GM21737 (cell line): ENCODE results near the gene OARD1.
"Not testable (repeated sequence)": the region's sequence is repeated elsewhere in the genome, so short reads cannot be mapped to it uniquely, and the experiment has no call there.

Experiments
- ATAC-seq: cut with Tn5 transposase; IDR thresholded peaks from one replicate; pipeline ENCODE4 v1.9.1; 2021; ENCODE audit warnings: mild to moderate bottlenecking, moderate library complexity; ENCODE audit not compliant: unreplicated experiment

The OARD1 gene, protein sequence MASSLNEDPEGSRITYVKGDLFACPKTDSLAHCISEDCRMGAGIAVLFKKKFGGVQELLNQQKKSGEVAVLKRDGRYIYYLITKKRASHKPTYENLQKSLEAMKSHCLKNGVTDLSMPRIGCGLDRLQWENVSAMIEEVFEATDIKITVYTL

GRCh38 chr6:41071923-41072835 is at the start of gene OARD1:
Gene OARD1 (minus strand): TSS chr6:41072356. CDS start chr6:41071634, 722 bp downstream.
- peak; percentile 63 for ATAC-seq

GRCh38 chr6:41120058-41120457 is 47.9 kb upstream of the OARD1 start:
- no peak for ATAC-seq

DNA sequence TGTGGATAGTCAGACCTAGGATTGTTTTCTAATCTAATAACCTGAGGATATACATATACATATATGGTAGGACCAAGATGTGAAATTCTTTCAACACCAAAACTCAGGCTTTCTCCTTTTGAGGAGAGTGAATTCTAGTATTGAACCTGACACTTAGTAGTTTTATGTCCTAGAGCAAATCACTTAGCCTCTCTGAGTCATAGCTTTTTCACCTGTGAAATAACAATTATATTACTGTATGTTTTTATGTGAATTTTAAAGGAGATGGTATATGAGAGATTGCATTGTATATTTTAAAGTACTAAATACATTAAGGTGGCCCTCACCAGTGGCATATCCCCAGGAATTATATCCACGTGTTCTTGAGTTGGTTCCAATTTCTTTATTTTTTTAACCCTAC is 47.4 kb upstream of the OARD1 start:
- no peak for ATAC-seq

DNA sequence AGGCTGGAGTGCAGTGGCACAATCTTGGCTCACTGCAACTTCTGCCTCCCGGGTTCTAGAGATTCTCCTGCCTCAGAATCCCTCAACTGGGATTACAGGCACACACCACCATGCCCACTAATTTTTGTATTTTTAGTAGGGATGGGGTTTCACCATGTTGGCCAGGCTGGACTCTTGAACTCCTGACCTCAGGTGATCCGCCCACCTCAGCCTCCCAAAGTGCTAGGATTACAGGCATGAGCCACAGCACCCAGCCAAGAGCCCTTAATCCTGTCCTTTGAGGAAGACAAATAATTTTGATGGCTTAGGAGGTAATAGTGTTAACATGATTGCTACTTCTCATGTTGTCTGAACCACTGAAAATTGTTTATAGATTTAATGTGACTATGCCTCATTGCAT is 42.9 kb upstream of the OARD1 start:
- ATAC-seq, result not testable (repeated sequence)

GRCh38 chr6:41111017-41111416 is 38.9 kb upstream of the OARD1 start:
- ATAC-seq, result no peak

DNA sequence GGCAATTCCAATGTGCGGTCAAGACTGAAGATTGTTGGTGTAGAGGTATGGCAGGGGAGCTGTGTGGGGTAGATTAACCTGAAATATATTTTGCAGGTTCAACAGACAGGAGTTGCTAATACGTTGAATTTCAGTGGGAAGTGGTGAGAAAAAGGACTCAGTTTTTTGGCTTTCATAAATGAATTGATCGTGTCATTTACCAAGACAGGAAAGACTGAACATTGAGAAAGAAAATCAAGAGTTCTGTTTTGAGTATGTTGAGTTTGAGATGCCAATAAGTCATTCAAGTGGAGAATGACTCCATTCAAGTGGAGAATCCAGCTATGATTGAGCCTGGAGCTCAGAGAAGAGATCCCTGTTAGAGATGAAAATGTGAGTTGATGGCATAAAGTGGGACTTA is 31.7 kb upstream of the OARD1 start:
- ATAC-seq, result no peak

GRCh38 chr6:41100871-41101287 is 28.7 kb upstream of the OARD1 start:
- no peak for ATAC-seq

- ATAC-seq, result no peak
These were observed 26.2 kb upstream of the OARD1 start for GRCh38 chr6:41098366-41098765.

- no peak for ATAC-seq
These were observed 25.4 kb upstream of the OARD1 start for GRCh38 chr6:41097467-41098090.

- no peak for ATAC-seq
These were observed 21.6 kb upstream of the OARD1 start for GRCh38 chr6:41093729-41094128.

DNA sequence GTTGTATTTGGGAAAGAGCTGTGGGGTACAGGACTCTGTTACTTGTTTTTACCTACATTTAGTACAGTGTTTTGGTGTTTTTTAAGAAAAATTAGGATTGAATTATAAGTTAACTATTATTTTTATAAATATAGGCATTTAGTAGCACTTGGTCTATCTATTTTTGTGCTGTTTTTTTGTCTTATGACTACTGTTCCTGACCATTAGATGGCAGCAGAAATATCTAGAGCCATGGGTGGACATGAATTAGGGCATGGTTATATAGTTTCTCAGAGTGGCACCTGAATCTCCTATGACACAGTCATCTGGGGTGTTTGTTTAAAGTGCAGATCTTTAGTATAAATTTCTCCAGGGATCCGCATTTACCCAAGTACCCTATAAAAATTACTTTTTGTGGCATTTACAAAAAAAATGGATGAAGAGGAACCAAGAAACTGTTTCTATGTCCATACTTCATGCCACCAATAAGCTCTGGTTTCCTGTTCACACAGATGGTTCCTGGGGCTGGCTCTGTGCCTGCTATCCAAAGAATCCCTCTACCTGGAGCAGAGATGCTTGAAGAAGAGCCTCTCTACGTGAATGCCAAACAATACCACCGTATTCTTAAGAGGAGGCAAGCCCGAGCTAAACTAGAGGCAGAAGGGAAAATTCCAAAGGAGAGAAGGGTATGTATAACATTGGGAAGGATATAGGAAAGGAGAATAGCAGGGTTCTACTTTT is 20.4 kb upstream of the OARD1 start:
- no peak for ATAC-seq

- no peak for ATAC-seq
These were observed 18.9 kb upstream of the OARD1 start for GRCh38 chr6:41090841-41091761.

DNA sequence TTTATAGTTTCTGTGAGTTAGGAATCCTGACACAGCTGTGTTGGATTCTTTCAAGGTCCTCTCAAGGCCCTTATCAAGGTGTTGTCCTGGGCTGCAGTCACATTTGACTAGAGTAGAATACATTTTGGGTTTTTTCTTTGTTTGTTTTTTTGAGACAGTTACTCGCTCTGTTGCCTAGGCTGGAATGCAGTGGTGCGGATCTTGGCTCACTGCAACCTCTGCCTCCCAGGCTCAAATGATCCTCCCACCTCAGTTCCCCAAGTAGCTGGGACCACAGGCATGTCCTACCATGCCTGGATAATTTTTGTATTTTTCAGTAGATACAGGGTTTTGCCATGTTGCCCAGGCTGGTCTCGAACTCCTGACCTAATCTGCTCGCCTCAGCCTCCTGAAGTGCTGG is 16.3 kb upstream of the OARD1 start:
- no peak for ATAC-seq

DNA sequence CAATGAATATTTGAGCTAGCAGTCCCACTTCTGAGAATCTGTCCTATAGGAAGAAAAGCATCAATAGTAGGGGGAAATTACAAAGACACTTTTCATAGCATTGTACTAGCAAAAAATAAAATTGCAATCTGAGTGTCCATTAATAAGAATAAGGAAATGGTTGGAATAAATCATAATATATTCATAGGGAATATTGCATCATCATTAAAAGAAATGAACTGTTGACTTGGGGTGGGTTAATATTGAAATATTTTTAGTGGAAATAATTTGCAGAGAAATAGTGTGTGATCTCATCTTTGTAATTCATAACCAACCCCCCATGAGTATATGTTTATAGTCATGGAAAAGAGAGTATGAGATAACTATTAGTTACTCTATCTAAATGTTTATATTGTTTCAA is 13.0 kb upstream of the OARD1 start:
- ATAC-seq, result no peak

- no peak for ATAC-seq
These were observed 10.9 kb upstream of the OARD1 start for GRCh38 chr6:41083072-41083471.

- no peak for ATAC-seq
These were observed 8.5 kb upstream of the OARD1 start for GRCh38 chr6:41080621-41081020.

GRCh38 chr6:41079080-41079479 is 6.9 kb upstream of the OARD1 start:
- no peak for ATAC-seq

- ATAC-seq, result no peak
These were observed 5.9 kb upstream of the OARD1 start for GRCh38 chr6:41078101-41078500.

DNA sequence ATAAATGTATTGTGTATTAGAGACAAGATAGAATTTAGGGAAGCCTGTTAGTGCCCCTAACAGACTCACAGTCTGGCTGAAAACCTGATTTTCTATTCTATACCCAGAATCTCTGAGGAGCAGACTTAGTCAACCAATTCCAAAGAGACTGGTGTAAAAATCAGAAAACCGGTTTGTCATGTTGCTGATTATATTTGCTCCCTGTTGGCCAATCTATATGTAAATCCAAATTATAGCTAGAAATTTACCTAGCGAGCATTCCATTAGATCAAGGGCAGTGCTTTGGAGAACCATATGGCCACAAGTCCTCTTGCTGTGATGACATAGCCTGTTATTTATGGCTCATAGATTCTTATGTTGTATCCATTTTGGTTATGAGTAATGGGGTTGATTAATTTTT is 5.4 kb upstream of the OARD1 start:
- ATAC-seq, result no peak
